SK-N-MC (cell line): Measurements from ENCODE around the gene RUVBL2.

Source experiments
- EZH2 ChIP-seq: fragments of 200-600 bp; sonication (generic); IDR thresholded peaks from one replicate; pipeline ENCODE4 v1.6.1; 2017; ENCODE audit warnings: antibody characterized with exemption
- FOXP2 ChIP-seq: optimal IDR thresholded peaks from 2 replicates; pipeline ENCODE3; 2011; ENCODE audit warnings: mild to moderate bottlenecking, moderate library complexity; ENCODE audit not compliant: insufficient read depth; ENCODE audit errors: extremely low read length, control extremely low read depth
- POLR2AphosphoS5 ChIP-seq: IDR thresholded peaks from 2 replicates; pipeline ENCODE4 v1.6.1; 2012; ENCODE audit warnings: mild to moderate bottlenecking, low read depth, low read length, borderline replicate concordance

- TF ChIP-seq POLR2AphosphoS5 (no peak), EZH2 (no peak), FOXP2 (no peak)
Observed at GRCh38 chr19:48958006-48958405, 35.7 kb upstream of the RUVBL2 start.
